ENCODE measurements around the gene LIPA. TPM values are rescaled to one million over a fixed set of nuclear protein-coding genes. Genes with fewer than 3 reads are reported as not detected.

Gene LIPA
- total RNA-seq, 1 experiment from 2014 or later = 45.2 TPM

DNA sequence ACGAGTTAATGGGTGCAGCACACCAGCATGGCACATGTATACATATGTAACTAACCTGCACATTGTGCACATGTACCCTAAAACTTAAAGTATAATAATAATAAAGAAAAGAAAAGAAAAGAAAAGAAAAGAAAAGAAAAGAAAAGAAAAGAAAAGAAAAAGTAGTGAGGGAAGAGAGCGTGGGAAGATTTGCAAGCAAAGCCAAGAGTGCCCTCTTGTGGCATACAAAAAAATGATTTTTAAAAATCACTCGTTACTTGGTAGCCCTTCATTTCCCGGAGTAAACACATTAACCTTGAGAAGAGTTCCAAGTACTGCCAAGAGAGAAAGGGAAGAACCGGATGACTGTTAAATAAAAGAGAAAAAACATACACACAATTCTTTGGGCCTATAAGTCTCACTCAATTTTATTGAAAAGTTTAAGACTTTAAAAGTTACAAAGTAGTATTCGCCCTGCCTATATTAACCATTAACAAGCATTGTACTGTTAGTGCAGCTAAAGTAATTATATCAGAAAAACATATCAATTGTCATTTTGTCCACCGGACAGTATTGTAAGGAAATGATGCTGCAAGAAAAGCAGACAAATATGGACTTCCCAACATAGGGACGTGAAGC is 38.3 kb downstream of the LIPA start:
- H3K27ac ChIP-seq = no peak overlapping the region
- ChIA-PET CTCF (interaction anchor here (0.7 to 1.5 kb wide), 4 partner anchors 182 to 279 kb away, joined by 3 to 5 read pairs (median 3); no protein-coding TSS in a partner anchor), POLR2A (ENCODE audit: unreplicated experiment) (no interaction called here)
- no TSS peak for BruUV-seq (replicated peaks)
- H3K4me3 ChIP-seq = no peak overlapping the region
- H2AFZ ChIP-seq = no peak overlapping the region
- H4K20me1 ChIP-seq (ENCODE audit: insufficient read depth) = no peaks in the 10 kb centered on the region
- H3K27me3 ChIP-seq (ENCODE audit: insufficient read depth, low read depth) = no peaks in the 10 kb centered on the region
- H3K9me2 ChIP-seq (ENCODE audit: insufficient read depth) = no peaks in the 10 kb centered on the region
- no peak for DNase-seq
- no peak for TF ChIP-seq EZH2 (IDR thresholded peaks at IDR 0.05; ENCODE audit: low read depth)
- TF ChIP-seq, protein P1, sequence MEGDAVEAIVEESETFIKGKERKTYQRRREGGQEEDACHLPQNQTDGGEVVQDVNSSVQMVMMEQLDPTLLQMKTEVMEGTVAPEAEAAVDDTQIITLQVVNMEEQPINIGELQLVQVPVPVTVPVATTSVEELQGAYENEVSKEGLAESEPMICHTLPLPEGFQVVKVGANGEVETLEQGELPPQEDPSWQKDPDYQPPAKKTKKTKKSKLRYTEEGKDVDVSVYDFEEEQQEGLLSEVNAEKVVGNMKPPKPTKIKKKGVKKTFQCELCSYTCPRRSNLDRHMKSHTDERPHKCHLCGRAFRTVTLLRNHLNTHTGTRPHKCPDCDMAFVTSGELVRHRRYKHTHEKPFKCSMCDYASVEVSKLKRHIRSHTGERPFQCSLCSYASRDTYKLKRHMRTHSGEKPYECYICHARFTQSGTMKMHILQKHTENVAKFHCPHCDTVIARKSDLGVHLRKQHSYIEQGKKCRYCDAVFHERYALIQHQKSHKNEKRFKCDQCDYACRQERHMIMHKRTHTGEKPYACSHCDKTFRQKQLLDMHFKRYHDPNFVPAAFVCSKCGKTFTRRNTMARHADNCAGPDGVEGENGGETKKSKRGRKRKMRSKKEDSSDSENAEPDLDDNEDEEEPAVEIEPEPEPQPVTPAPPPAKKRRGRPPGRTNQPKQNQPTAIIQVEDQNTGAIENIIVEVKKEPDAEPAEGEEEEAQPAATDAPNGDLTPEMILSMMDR (conservative IDR thresholded peaks at IDR 0.05) = peak; percentile 65
- intact Hi-C loops (cut with micrococcal nuclease; ENCODE audit: unreplicated experiment) = loop anchor here (1.0 to 2.0 kb wide), 3 partner anchors 183 to 378 kb away; no protein-coding TSS in a partner anchor
- H3K4me1 ChIP-seq (replicated peaks; ENCODE audit: insufficient read depth) = no peaks in the 10 kb centered on the region
- H3K4me2 ChIP-seq = no peak overlapping the region
- H3K36me3 ChIP-seq (ENCODE audit: low read depth) = no peaks in the 10 kb centered on the region
- H3K79me2 ChIP-seq (ENCODE audit: low read depth) = no peaks in the 10 kb centered on the region
- no peaks in the 10 kb centered on the region for H3K9me3 ChIP-seq (ENCODE audit: insufficient read depth, low read depth)
- peaks cover 16% of the 10 kb centered on the region for H3F3A ChIP-seq (ENCODE audit: insufficient read depth, low read depth)

DNA sequence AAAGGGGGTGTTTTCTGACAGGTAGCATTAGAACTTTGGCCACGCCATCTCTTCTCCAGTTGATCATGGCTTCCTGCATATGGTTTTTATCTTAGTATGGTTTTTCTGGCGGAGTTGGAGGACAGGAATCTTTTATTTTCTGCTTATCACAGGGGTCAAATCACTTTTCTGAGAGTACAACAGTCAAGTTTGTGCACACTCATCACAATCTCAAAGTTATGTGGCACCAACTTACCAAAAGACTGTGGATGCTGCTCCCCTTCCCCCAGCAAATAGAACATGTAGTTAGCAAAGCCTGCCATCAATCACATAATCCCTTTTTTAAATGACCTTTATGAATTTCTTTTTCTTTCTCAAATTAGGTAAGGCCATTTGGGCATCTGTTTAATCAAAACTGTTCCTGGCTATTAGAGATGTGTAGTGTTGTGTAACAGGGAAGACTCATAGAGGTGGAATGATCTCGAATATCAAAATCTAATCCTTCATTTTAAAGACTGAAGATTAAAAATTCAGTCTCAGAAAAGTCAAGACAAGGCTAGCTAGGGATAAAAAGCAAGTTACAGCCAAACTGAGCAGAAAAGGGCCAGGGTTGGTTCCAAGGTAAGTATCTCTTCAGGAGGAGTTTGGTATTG is 40.7 kb downstream of the LIPA start:
- no peaks in the 10 kb centered on the region for H3K4me1 ChIP-seq (replicated peaks; ENCODE audit: insufficient read depth)
- intact Hi-C loops (cut with micrococcal nuclease; ENCODE audit: unreplicated experiment) = no loop called here
- no peak overlapping the region for H3K27ac ChIP-seq
- no peak overlapping the region for H3K4me3 ChIP-seq
- CTCF ChIA-PET = no interaction called here
- H3K27me3 ChIP-seq (ENCODE audit: insufficient read depth, low read depth) = no peaks in the 10 kb centered on the region
- POLR2A ChIA-PET (ENCODE audit: unreplicated experiment) = no interaction called here
- H3K36me3 ChIP-seq (ENCODE audit: low read depth) = no peaks in the 10 kb centered on the region
- TF ChIP-seq, protein P1 (conservative IDR thresholded peaks at IDR 0.05) = no peak
- TF ChIP-seq EZH2 (IDR thresholded peaks at IDR 0.05; ENCODE audit: low read depth) = no peak
- DNase-seq = no peak
- no peaks in the 10 kb centered on the region for H3K9me2 ChIP-seq (ENCODE audit: insufficient read depth)
- no peak overlapping the region for H3K4me2 ChIP-seq
- H4K20me1 ChIP-seq (ENCODE audit: insufficient read depth) = no peaks in the 10 kb centered on the region
- H3K79me2 ChIP-seq (ENCODE audit: low read depth) = no peaks in the 10 kb centered on the region
- H2AFZ ChIP-seq = no peak overlapping the region
- BruUV-seq (replicated peaks) = no TSS peak
- H3F3A ChIP-seq (ENCODE audit: insufficient read depth, low read depth) = peaks cover 3% of the 10 kb centered on the region; the same call in 1 of the 2 replicates
- H3K9me3 ChIP-seq (ENCODE audit: insufficient read depth, low read depth) = no peaks in the 10 kb centered on the region

DNA sequence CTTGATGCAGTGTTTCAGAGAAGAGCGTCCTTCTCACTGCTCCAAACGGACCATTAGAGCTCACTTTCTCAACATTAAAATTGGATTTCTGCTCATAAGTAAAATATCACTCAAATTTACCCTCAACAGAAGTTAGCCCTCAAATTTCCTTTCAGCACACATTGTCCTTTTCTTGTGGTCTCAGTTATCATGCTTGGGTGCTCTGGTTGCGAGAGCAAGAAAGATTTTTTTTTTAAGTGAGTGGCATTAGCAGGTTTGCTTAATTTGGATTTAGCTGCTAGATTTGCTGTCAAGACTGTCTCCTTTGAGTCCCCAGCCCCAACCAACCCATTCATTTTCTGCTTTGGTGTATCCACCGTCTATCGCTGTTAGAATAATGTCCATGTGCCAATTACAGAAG is 41.9 kb downstream of the LIPA start:
- no peaks in the 10 kb centered on the region for H3F3A ChIP-seq (ENCODE audit: insufficient read depth, low read depth)
- H3K9me2 ChIP-seq (ENCODE audit: insufficient read depth) = no peaks in the 10 kb centered on the region
- H3K9me3 ChIP-seq (ENCODE audit: insufficient read depth, low read depth) = no peaks in the 10 kb centered on the region
- H3K4me1 ChIP-seq (replicated peaks; ENCODE audit: insufficient read depth) = no peaks in the 10 kb centered on the region
- H3K4me2 ChIP-seq = no peak overlapping the region
- H2AFZ ChIP-seq = no peak overlapping the region
- no peaks in the 10 kb centered on the region for H3K36me3 ChIP-seq (ENCODE audit: low read depth)
- H3K79me2 ChIP-seq (ENCODE audit: low read depth) = no peaks in the 10 kb centered on the region
- TF ChIP-seq, protein P1 (conservative IDR thresholded peaks at IDR 0.05) = no peak
- TF ChIP-seq EZH2 (IDR thresholded peaks at IDR 0.05; ENCODE audit: low read depth) = no peak
- BruUV-seq (replicated peaks) = no TSS peak
- POLR2A ChIA-PET (ENCODE audit: unreplicated experiment) = no interaction called here
- no peaks in the 10 kb centered on the region for H3K27me3 ChIP-seq (ENCODE audit: insufficient read depth, low read depth)
- no peak overlapping the region for H3K27ac ChIP-seq
- intact Hi-C loops (cut with micrococcal nuclease; ENCODE audit: unreplicated experiment) = no loop called here
- H3K4me3 ChIP-seq = no peak overlapping the region
- CTCF ChIA-PET = no interaction called here
- DNase-seq = no peak
- H4K20me1 ChIP-seq (ENCODE audit: insufficient read depth) = no peaks in the 10 kb centered on the region
